GM10266 (cell line): ENCODE measurements around the gene THSD7B.

Experiments used
- DNase-seq: peaks from one replicate; pipeline ENCODE4 v3.0.0; 2012; ENCODE audit errors: extremely low spot score
- TF ChIP-seq, protein P1 (sequence below): IDR thresholded peaks from 2 replicates; pipeline ENCODE4 v1.5.1; 2012; ENCODE audit warnings: mild to moderate bottlenecking, low read depth; ENCODE audit not compliant: control insufficient read depth, insufficient read depth; ENCODE audit errors: missing control alignments

The THSD7B gene

DNA sequence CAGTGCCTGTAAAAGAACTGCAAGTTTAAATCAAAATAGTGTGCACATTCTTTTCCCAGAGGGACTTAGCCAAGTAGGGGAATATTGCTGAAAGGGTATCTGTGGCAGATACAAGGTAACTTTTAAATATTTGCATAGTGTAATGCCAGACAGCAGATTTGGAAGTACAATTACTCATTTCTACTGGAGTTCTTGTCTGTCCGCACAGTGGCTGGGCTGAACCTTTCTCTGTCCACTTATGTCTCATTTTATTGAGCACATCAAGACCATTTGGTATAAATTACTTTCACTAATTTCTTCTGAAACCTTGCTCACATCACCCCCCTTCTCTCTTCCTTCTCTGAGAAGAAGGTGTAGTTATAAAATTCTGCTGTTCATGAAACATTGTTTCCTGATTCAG is 271.3 kb downstream of the THSD7B start:
- TF ChIP-seq, protein P1, sequence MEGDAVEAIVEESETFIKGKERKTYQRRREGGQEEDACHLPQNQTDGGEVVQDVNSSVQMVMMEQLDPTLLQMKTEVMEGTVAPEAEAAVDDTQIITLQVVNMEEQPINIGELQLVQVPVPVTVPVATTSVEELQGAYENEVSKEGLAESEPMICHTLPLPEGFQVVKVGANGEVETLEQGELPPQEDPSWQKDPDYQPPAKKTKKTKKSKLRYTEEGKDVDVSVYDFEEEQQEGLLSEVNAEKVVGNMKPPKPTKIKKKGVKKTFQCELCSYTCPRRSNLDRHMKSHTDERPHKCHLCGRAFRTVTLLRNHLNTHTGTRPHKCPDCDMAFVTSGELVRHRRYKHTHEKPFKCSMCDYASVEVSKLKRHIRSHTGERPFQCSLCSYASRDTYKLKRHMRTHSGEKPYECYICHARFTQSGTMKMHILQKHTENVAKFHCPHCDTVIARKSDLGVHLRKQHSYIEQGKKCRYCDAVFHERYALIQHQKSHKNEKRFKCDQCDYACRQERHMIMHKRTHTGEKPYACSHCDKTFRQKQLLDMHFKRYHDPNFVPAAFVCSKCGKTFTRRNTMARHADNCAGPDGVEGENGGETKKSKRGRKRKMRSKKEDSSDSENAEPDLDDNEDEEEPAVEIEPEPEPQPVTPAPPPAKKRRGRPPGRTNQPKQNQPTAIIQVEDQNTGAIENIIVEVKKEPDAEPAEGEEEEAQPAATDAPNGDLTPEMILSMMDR, result no peak
- no peak for DNase-seq

DNA sequence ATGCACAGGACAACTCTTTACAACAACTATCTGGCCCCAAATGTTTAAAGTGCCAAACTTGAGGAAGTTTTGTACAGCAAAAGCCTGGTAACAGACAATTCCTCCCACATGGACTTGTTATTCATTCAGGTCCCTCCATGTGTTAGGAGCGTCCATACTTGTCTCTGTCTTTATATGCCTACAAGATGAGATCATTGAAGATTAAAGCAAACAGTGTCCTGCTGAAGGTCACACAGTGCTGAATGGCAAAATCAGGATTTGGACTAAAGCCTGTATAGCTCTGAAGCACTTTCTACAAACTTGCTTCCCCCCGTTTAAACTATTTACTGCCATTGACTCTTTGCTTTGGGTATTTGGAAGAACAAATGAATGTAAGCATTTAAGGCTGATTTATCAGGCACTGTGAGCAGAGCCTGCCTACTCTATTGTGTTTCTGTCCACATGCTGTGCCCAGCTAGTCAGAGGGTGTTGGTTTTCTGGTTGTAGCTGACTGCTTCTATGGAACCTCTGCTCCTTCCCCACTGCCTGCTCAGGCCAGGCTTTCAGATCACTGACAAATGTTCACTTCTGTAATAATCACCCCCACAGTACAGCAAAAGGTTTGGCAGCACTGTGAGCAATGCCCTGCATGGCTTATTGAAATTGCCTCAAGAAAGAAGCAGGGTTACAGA is 274.3 kb downstream of the THSD7B start:
- TF ChIP-seq, protein P1, result no peak
- DNase-seq, result no peak

- no peak for DNase-seq
- TF ChIP-seq, protein P1, result no peak
These were observed 282.0 kb downstream of the THSD7B start for GRCh38 chr2:137047369-137047768.

DNA sequence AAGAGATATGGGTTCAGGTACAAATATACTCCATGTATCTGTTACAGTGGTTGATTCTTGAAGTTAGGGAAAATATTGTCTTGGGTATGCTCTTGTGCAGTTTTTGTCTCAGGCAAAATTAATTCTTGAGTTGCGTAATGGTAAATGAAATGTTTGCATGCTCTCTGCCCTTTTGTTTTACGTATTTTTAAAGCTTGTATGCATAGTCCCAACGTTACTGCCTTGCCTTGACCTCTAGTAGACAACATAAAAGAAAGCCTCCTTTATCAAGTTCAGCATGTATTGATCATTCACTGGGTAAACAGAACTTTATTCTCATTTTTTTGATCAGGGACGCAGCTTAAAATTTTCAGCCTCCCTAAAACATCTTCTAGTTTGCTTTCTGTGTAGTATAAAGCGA is 283.1 kb downstream of the THSD7B start:
- DNase-seq, result no peak
- TF ChIP-seq, protein P1, result no peak

- DNase-seq, result no peak
These were observed 284.2 kb downstream of the THSD7B start for GRCh38 chr2:137049518-137049917.

GRCh38 chr2:137050949-137051348 is 285.6 kb downstream of the THSD7B start:
- TF ChIP-seq, protein P1, result no peak
- no peak for DNase-seq

More at GRCh38 chr2:137049518-137049917, 284.2 kb downstream of the THSD7B start:
- TF ChIP-seq, protein P1, result no peak

DNA sequence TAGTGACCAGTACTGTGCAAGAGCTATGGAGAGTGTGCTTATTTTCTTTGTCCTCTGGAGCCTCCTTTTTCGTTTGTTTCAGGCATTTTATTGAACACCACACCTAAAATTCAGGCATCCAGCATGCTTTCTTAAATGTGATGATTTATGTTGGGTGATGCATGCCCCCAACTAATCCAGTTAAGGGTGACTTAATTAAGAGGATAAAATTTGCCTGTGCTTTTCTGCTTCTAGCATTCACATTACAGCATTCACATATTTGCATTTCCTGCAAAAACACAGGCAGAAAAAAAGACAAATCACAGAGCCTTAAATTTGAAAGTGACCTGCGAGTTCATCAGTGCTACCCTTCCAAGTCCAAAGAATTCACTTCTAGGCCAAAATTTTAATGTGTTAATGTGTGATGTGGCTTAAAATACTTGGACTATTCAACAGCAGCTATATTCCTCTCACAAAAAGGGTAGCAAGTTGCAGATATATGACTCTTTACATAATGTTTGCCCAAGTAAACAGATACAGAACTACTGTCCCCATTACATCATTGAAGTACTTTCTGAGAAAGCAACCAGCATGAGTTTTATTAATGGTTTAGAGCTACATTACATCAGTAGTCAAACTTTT is 286.5 kb downstream of the THSD7B start:
- TF ChIP-seq, protein P1, result no peak
- no peak for DNase-seq
